Brain microvascular endothelial cell (primary cell): Measurements from ENCODE around the gene IER3IP1.

Experiments used
- DNase-seq: peaks from one replicate; pipeline ENCODE4 v3.0.0-alpha.2; 2020
- H3K27ac ChIP-seq: fragments of 250-450 bp; sonication (Bioruptor Pico); 2 replicates; pipeline ENCODE4 v1.5.1; 2020; ENCODE audit warnings: mild to moderate bottlenecking, moderate library complexity
- H3K27me3 ChIP-seq: fragments of 250-450 bp; sonication (Bioruptor Pico); replicated peaks from 2 replicates; pipeline ENCODE4 v1.5.1; 2020; ENCODE audit warnings: mild to moderate bottlenecking
- H3K36me3 ChIP-seq: fragments of 250-450 bp; sonication (Bioruptor Pico); replicated peaks from 2 replicates; pipeline ENCODE4 v1.5.1; 2020; ENCODE audit warnings: mild to moderate bottlenecking
- H3K4me3 ChIP-seq: 2 replicates; pipeline ENCODE4 v1.5.1; 2011; ENCODE audit warnings: low read depth, mild to moderate bottlenecking, control low read depth, low read length, moderate library complexity
- CTCF ChIP-seq: IDR thresholded peaks from 2 replicates; pipeline ENCODE4 v1.5.1; 2011; ENCODE audit warnings: low read depth, mild to moderate bottlenecking, moderate library complexity, low read length, control low read depth, inconsistent platforms; ENCODE audit errors: missing control alignments
- in situ Hi-C: cut with HindIII; loops from 2 replicates; pipeline ENCODE4 v1.10.0; 2017; ENCODE audit warnings: low sequenced_read_pairs, low pct_ligation_motif_present

The IER3IP1 gene

GRCh38 chr18:47179520-47179919 is 3.4 kb upstream of the IER3IP1 start:
- Histone ChIP-seq H3K27ac (no peak overlapping the region), H3K4me3 (no peak overlapping the region), H3K27me3 (no peaks in the 10 kb centered on the region), H3K36me3 (no peaks in the 10 kb centered on the region)
- no peak for TF ChIP-seq CTCF
- DNase-seq: no peak
- in situ Hi-C loops: no loop called here

- peak overlapping the region; percentile 86 for H3K4me3 ChIP-seq
- peaks cover 4% of the 10 kb centered on the region for H3K36me3 ChIP-seq
- in situ Hi-C loops: no loop called here
- no peak for DNase-seq
- TF ChIP-seq CTCF: no peak
- no peaks in the 10 kb centered on the region for H3K27me3 ChIP-seq
- H3K27ac ChIP-seq: peak overlapping the region; percentile 85
Observed at GRCh38 chr18:47175283-47175897, 774 bp downstream of the IER3IP1 start.

- peaks cover 4% of the 10 kb centered on the region for H3K36me3 ChIP-seq
- no peak overlapping the region for H3K27ac ChIP-seq
- peak overlapping the region; percentile 86 for H3K4me3 ChIP-seq
- TF ChIP-seq CTCF: no peak
- H3K27me3 ChIP-seq: no peaks in the 10 kb centered on the region
- in situ Hi-C loops: no loop called here
- DNase-seq: no peak
Observed at GRCh38 chr18:47174545-47175116, 1.5 kb downstream of the IER3IP1 start.

- in situ Hi-C loops: no loop called here
Observed at GRCh38 chr18:47172476-47172875, 3.7 kb downstream of the IER3IP1 start.

GRCh38 chr18:47168913-47169312 is 7.3 kb downstream of the IER3IP1 start:
- Histone ChIP-seq H3K36me3 (peaks cover 3% of the 10 kb centered on the region), H3K27me3 (no peaks in the 10 kb centered on the region), H3K27ac (no peak overlapping the region), H3K4me3 (no peak overlapping the region)
- in situ Hi-C loops: no loop called here
- TF ChIP-seq CTCF: no peak
- no peak for DNase-seq

More at GRCh38 chr18:47172476-47172875, 3.7 kb downstream of the IER3IP1 start:
- TF ChIP-seq CTCF: no peak
- DNase-seq: no peak
- H3K27me3 ChIP-seq: no peaks in the 10 kb centered on the region
- H3K27ac ChIP-seq: no peak overlapping the region
- no peak overlapping the region for H3K4me3 ChIP-seq
- H3K36me3 ChIP-seq: peaks cover 4% of the 10 kb centered on the region

- no peak overlapping the region for H3K4me3 ChIP-seq
- in situ Hi-C loops: no loop called here
- TF ChIP-seq CTCF: no peak
- no peaks in the 10 kb centered on the region for H3K27me3 ChIP-seq
- H3K36me3 ChIP-seq: no peaks in the 10 kb centered on the region
- H3K27ac ChIP-seq: no peak overlapping the region
- no peak for DNase-seq
Observed at GRCh38 chr18:47168509-47168908, 7.7 kb downstream of the IER3IP1 start.
